NB4 (cell line): ENCODE measurements around the gene CA10.

Experiments used
- DNase-seq: peaks from one replicate; pipeline ENCODE4 v3.0.0; 2010; ENCODE audit warnings: low read depth
- H3K4me3 ChIP-seq: one replicate; pipeline ENCODE4 v1.5.1; 2011; ENCODE audit warnings: mild to moderate bottlenecking, low read depth, low read length, moderate library complexity
- CTCF ChIP-seq: IDR thresholded peaks from one replicate; pipeline ENCODE4 v1.5.1; 2012; ENCODE audit warnings: low read depth, low read length
- MYC ChIP-seq: IDR thresholded peaks from 2 replicates; pipeline ENCODE4 v1.6.1; 2011; ENCODE audit warnings: low read depth, low read length
- POLR2A ChIP-seq: IDR thresholded peaks from 2 replicates; pipeline ENCODE4 v1.6.1; 2011; ENCODE audit warnings: mild to moderate bottlenecking; ENCODE audit not compliant: insufficient read length; ENCODE audit errors: extremely low read depth
- TF ChIP-seq, protein P1 (sequence below): IDR thresholded peaks from 2 replicates; pipeline ENCODE4 v1.6.1; 2011; ENCODE audit warnings: low read depth, low read length

The CA10 gene

GRCh38 chr17:52064791-52065211 is 93.7 kb downstream of the CA10 start:
- H3K4me3 ChIP-seq: no peak overlapping the region
- DNase-seq: no peak
- TF ChIP-seq CTCF (no peak), POLR2A (no peak), MYC (no peak)
- TF ChIP-seq, protein P1, sequence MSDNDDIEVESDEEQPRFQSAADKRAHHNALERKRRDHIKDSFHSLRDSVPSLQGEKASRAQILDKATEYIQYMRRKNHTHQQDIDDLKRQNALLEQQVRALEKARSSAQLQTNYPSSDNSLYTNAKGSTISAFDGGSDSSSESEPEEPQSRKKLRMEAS: no peak

DNA sequence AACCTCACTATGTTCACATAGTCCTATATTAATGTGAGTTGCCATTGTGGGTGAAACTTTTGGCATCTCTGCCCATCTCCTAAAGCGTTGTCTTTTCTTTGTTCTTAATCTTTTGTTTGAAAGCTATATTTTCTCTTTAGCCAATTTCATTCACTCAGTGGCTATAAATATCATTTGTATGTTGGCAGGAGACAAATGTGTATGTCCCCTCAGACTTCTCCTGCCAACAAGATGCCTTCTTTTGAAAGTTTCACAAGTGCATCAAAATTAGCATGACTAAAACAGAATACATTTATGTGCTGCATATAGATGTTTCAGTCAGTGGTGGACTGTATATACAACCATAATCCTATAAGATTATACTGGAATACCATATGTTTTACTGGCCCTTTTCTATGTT is 109.0 kb downstream of the CA10 start:
- DNase-seq: no peak
- H3K4me3 ChIP-seq: no peak overlapping the region
- TF ChIP-seq CTCF (no peak), POLR2A (no peak)

DNA sequence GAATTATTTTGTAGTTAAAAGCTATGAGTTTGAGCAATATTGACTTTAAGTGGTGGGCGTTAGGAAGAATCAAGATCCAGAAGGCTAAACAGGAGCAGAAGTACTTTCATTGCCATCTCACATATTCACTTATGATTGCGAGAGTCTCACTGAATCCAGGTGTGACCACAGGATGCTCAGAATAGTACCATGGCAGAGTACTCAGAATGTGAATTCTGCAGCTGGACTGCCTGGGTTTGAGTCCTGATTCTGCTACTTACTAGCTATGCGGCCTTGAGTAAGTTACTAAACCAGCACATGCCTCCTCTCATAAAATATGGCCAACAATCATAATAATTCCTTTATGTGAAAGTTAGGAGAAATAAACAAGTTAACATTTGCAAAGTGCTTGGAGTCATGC is 109.5 kb downstream of the CA10 start:
- TF ChIP-seq, protein P1: no peak
- TF ChIP-seq CTCF: no peak
- DNase-seq: no peak
- no peak overlapping the region for H3K4me3 ChIP-seq

- TF ChIP-seq CTCF (no peak), POLR2A (no peak), MYC (no peak)
- TF ChIP-seq, protein P1: no peak
- no peak for DNase-seq
- no peak overlapping the region for H3K4me3 ChIP-seq
These were observed 110.2 kb downstream of the CA10 start for GRCh38 chr17:52048137-52048898.

GRCh38 chr17:52047086-52047485 is 111.4 kb downstream of the CA10 start:
- DNase-seq: no peak
- H3K4me3 ChIP-seq: no peak overlapping the region
- TF ChIP-seq MYC (no peak), POLR2A (no peak), CTCF (no peak)
- TF ChIP-seq, protein P1: no peak
